ENCODE data around the gene ALPL. TPM values are rescaled to one million over a fixed set of nuclear protein-coding genes. Genes with fewer than 3 reads are reported as not detected.

The ALPL gene
- total and polyA plus RNA-seq, 10 of the 15 experiments (the other 5 are each of a cell fraction or from before 2014, with no cell fraction given): 0.07 to 0.59 (median 0.31) TPM; not detected in 2

- TF ChIP-seq TAF1 (IDR thresholded peaks at IDR 0.05; ENCODE audit: borderline replicate concordance, low read depth, low read length) (no peak), ZBTB4 (CRISPR knock-in tag; IDR thresholded peaks at IDR 0.05) (no peak), NRF1 (conservative IDR thresholded peaks at IDR 0.05; ENCODE audit: low read depth, low read length) (no peak), MTA2 (IDR thresholded peaks at IDR 0.05; ENCODE audit: low read depth) (no peak), WRNIP1 (IDR thresholded peaks at IDR 0.05; ENCODE audit: borderline replicate concordance, low read depth, low read length) (no peak), JUND (IDR thresholded peaks at IDR 0.05; ENCODE audit: low read depth, low read length) (no peak), SPI1 (IDR thresholded peaks at IDR 0.05; ENCODE audit: borderline replicate concordance, insufficient read depth, low read depth, low read length) (no peak), IRF4 (IDR thresholded peaks at IDR 0.05; ENCODE audit: low read depth, low read length) (no peak)
- Histone ChIP-seq H3K27ac (ENCODE audit: control insufficient read depth, insufficient read depth) (no peak overlapping the region), H3K36me3 (ENCODE audit: control insufficient read depth in 2 of 2, insufficient read depth in 2 of 2, low read length in 1 of 2) (no peaks in the 10 kb centered on the region), H3K27me3 (replicated peaks in 1 of 2; ENCODE audit: control insufficient read depth in 2 of 2, insufficient read depth in 2 of 2, low read length in 1 of 2) (peaks cover 1 to 2% of the 10 kb centered on the region in 2 experiments; a peak in 1 of 4 replicates), H3K4me2 (ENCODE audit: control insufficient read depth, insufficient read depth) (no peak overlapping the region), H3K9me3 (replicated peaks; ENCODE audit: control insufficient read depth, insufficient read depth, low read length) (no peaks in the 10 kb centered on the region), H3K9ac (ENCODE audit: control insufficient read depth, insufficient read depth, low read length) (no peak overlapping the region), H4K20me1 (ENCODE audit: control insufficient read depth, insufficient read depth) (no peaks in the 10 kb centered on the region), H3K4me1 (ENCODE audit: control insufficient read depth, insufficient read depth, low read length) (no peaks in the 10 kb centered on the region), H3K79me2 (ENCODE audit: control insufficient read depth, insufficient read depth, low read length) (no peaks in the 10 kb centered on the region), H3K4me3 (no peak overlapping the region), H2AFZ (ENCODE audit: control insufficient read depth, low read depth, low read length) (no peak overlapping the region)
- no peak for DNase-seq (ENCODE audit: low read depth, low spot score)
- 41% methylated on average over 7 of the region's 7 CpGs for WGBS (ENCODE audit: insufficient coverage, insufficient replicate concordance, low lambda C conversion rate, missing lambda C conversion rate)
- no TSS peak for BruUV-seq (replicated peaks)
- ChIA-PET RAD21 (ENCODE audit: unreplicated experiment) (no interaction called here), SMC1A (ENCODE audit: uncharacterized antibody, unreplicated experiment) (no interaction called here), CTCF (no interaction called here), POLR2A (no interaction called here)
- intact Hi-C loops (cut with micrococcal nuclease; ENCODE audit: unreplicated experiment): no loop called here
- no peak for ATAC-seq
- no peak for FAIRE-seq
- in situ Hi-C loops (cut with MboI): no loop called here
Measured at GRCh38 chr1:21621051-21621450, 111.8 kb downstream of the ALPL start.

Data from GM12878 (cell line).